IPS DF 4.7 (cell line): ENCODE results near the gene ARID1B.

Experiments
- DNase-seq: peaks from one replicate; pipeline ENCODE4 v3.0.0-alpha.2; 2013; ENCODE audit warnings: low spot score; ENCODE audit errors: extremely low read depth

Gene ARID1B

GRCh38 chr6:157148391-157149323 lies 371.5 kb downstream of the ARID1B start:
- no peak for DNase-seq

GRCh38 chr6:157150076-157150475 lies 372.9 kb downstream of the ARID1B start:
- DNase-seq, result no peak

- no peak for DNase-seq
These were observed 373.9 kb downstream of the ARID1B start for GRCh38 chr6:157151029-157151428.

DNA sequence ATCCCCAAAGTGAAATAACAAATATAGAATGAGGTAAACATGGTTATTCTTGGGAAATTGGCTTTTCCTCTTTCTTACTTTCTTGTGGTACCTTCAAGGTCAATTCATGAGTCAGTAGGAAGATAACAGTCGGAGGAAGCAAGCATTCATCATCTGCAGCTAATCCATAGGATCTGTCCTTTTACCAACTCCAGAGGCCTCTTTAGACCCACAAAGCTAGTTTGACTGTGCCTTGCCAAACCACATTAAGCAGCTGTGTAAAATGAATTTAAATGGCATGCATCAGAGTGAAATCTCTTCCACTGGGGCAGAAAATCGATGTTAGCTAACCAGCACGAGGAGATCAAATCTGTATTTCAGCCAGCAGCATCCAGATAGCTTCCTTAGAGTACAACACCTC lies 374.8 kb downstream of the ARID1B start:
- DNase-seq, result no peak

- DNase-seq, result no peak
These were observed 375.4 kb downstream of the ARID1B start for GRCh38 chr6:157152556-157152955.

DNA sequence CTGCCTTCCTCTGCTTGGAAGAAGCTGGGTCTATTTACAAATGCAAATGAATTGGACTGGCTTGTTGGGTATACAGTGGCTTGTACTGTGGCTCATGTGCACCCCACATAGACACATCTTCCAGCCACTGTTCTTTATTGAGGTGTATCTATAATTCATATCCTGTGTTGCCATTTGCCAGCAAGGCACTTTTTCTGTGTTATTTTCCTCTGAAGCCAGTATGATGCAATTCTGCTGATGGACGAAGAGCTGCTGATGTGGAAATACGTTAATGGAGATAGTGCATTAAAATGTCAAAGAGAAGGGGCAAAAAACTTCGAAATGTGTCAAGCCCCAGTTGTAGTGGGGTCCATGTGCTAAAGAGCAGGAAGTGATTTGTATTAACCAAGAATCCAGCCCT lies 378.6 kb downstream of the ARID1B start:
- DNase-seq, result no peak

GRCh38 chr6:157157258-157157657 lies 380.1 kb downstream of the ARID1B start:
- no peak for DNase-seq

DNA sequence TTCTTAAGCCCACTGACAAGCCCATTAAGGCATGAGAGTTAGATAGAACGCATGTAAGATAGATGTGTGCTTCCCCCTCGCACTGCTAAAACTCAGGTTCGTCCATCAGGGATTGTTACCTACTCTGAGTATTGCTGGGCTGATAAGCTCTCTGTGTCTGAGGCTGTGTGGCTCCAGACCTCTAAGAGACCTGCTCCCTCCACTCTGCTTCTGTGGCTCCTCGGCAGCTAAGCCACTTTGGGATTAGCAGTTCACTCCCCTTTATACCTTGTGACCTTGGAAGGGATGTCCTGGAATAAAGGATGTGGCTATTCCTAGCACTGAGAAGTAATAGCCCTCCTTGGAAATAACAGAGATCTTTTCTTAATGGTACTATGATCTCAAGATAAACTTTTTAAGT lies 381.3 kb downstream of the ARID1B start:
- DNase-seq, result no peak

DNA sequence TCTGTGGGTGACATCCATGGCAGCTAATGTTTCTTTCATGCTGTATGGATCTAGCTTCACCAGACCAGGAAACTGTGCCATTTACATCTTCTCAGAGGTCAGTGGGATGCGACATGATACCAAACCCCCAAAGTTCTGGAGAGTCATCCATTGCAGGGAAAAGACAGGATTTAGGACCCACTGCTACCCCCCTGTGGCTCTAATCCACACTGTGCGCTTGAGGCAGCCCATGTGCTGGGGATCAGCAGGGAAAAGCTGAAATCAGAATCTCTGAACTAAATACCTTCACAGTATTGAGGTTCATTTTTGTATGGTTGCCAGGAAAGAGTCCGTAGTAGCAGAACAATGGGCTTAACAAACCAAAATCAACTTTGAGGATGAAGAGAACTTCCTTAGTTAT lies 381.7 kb downstream of the ARID1B start:
- no peak for DNase-seq

GRCh38 chr6:157159348-157159747 lies 382.2 kb downstream of the ARID1B start:
- DNase-seq, result no peak

- DNase-seq, result no peak
These were observed 384.7 kb downstream of the ARID1B start for GRCh38 chr6:157161912-157162311.

GRCh38 chr6:157162766-157163433 lies 385.7 kb downstream of the ARID1B start:
- no peak for DNase-seq

DNA sequence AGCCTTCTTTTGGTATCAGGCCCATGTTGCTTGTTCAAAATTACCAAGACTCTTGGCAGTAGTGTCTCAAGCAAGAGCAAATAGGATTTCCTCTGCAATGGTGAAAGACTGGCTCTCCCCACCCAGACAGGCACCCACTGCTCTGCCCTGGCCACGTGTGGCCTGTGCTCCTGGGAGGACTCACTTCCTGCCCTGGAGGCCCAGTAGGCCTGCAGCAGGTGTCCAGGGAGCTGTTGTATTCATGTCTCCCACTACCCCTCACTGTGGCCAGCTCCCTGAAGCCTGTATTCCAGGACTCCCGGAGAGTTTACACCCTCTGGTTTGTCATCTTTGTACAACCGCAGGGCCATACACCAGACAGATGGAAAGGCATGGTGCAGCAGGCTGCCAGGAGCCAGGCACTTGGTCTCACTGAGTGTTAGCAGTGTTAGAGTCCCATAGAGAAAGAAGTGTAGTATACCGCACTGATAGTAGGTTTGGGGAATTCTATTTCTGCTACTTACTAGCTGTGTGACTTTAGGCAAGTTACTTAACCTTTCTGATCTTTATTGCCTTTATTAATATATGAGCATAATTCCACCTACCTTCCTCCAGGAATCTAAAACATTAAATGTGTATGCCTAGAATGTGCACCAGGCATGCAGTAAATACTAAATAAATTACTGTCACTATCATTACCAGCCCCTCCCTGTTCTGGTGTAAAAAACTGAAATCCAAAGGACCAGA lies 386.4 kb downstream of the ARID1B start:
- no peak for DNase-seq

GRCh38 chr6:157164972-157165371 lies 387.8 kb downstream of the ARID1B start:
- DNase-seq, result no peak

DNA sequence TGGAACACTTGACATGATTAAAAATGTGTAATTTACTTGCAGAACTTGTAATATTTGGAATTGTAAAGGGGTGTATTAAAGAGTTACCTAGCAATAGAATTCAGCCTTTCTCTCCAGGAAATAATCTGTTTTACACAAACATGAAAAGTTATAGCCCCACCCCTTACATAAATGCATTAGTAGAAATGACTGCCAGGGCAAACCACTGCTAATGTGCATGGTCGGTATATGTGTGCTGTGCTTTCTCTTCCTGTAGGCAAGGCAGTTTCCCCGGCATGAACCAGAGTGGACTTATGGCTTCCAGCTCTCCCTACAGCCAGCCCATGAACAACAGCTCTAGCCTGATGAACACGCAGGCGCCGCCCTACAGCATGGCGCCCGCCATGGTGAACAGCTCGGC lies 389.6 kb downstream of the ARID1B start:
- no peak for DNase-seq

- DNase-seq, result no peak
These were observed 390.7 kb downstream of the ARID1B start for GRCh38 chr6:157167837-157168236.

DNA sequence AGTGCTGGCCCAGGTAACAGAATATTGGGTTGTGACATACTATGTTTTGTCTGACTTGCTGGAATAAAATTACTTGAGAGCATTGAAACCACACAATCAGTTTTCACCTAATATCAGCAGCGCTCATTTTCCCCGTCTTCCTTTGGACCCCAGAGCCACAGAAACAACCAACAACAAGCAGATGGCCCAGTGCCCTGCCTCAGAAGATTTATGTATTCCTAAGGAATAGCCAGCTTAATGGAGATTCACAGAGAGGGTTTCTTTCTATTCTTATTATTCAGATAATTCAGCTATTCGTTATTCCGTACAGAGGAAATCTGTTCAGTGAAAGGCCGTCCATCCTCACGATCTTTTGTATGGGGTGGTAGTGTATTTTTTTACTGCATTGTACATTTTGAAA lies 391.3 kb downstream of the ARID1B start:
- DNase-seq, result no peak

DNA sequence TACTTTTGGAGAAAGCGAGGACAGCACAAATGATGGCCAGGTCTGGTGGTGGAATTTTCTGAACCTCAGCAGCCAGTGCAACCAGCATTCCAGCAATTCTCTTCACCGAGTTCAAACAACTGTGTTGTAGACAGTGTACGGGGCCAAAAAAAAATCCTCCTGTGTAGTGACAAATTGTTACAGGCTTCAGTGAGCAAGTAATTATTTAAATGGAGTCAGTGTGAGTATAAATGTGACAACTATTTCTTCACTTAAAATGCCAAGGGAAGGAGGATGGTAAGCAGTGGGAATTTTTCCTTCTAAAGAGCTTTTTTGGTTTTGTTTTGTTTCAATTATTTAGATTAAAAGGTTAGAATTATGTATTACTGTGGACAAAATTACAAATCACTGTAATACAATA lies 392.0 kb downstream of the ARID1B start:
- DNase-seq, result no peak

GRCh38 chr6:157169656-157170055 lies 392.5 kb downstream of the ARID1B start:
- DNase-seq, result no peak

- DNase-seq, result no peak
These were observed 393.4 kb downstream of the ARID1B start for GRCh38 chr6:157170535-157170934.

- no peak for DNase-seq
These were observed 394.6 kb downstream of the ARID1B start for GRCh38 chr6:157171801-157172200.

DNA sequence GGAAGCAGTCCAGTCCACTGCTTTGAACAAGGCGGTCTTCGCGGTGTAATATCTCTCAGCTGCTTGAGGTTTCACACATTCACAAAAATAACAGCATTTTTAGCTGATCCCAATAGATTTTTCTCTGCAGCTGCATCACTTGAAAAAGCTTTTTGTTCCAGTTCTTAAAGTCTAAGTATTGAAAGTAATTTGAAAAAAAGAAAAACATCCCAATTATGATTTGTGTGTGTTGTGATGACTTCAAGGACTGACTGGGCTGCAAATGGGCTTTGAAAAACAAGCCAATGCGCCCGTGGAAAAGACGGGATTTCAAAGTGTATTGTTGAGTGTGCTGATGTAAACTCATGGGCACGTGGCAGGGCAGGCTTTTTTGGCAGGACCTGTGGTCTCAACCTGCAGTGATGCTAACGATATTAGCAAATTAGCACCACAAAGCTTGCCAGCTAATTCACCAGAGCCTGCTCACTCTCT lies 395.1 kb downstream of the ARID1B start:
- no peak for DNase-seq
